HK-2 (cell line): ENCODE measurements around the gene GSTK1.
"Not testable (repeated sequence)": the region's sequence is repeated elsewhere in the genome, so short reads cannot be mapped to it uniquely, and the experiment has no call there.

Experiments used
- DNase-seq: peaks from one replicate; pipeline ENCODE4 v3.0.0-alpha.2; 2018; ENCODE audit not compliant: unreplicated experiment

GSTK1 gene

GRCh38 chr7:143263266-143264195 lies at the start of gene GSTK1:
Gene GSTK1 (plus strand): TSS chr7:143263441. CDS start chr7:143263514, 73 bp downstream.
- peak; percentile 77 for DNase-seq

GRCh38 chr7:143213478-143213877 lies 49.8 kb upstream of the GSTK1 start:
- DNase-seq, result not testable (repeated sequence)

GRCh38 chr7:143214789-143215679 lies 48.2 kb upstream of the GSTK1 start:
- DNase-seq, result peak; percentile 45

DNA sequence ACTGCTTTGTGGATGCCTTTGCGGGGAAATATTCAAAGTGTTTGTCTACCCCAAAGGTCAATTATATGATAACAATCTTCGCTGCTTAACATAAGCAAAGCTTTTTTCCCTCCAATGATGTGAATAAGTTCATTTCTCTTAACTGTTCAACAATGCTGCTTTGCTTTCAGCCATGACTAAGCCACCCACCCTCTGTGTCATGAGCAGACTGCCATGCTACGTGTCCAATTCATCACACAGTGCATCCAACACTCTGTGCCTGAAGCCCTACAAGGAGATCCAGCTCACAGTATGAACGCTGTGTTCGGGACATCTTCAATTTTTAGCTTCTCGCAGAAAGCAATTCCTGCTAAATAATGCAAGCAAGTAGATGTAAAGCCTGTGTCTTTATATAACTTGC lies 47.1 kb upstream of the GSTK1 start:
- DNase-seq, result no peak

DNA sequence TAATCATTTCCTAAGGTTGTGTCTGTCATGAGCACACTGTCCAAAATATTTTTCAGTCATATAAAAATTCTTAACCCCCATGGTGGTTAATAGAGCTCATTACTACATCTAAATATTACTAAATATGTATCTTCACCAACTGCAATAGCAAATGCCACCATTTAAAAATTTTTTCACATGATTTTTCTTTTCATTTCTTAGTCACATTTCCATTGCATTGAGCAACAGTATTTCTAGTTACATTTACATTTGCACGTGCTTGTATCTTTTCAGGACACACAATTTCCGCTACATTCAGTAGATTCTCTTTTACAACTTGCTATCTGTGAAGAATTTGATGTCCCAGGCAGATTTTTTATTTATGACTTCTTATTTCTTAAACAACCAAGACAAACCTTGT lies 46.6 kb upstream of the GSTK1 start:
- no peak for DNase-seq

- no peak for DNase-seq
These were observed 45.4 kb upstream of the GSTK1 start for GRCh38 chr7:143217806-143218205.

GRCh38 chr7:143221286-143221685 lies 42.0 kb upstream of the GSTK1 start:
- DNase-seq, result no peak

DNA sequence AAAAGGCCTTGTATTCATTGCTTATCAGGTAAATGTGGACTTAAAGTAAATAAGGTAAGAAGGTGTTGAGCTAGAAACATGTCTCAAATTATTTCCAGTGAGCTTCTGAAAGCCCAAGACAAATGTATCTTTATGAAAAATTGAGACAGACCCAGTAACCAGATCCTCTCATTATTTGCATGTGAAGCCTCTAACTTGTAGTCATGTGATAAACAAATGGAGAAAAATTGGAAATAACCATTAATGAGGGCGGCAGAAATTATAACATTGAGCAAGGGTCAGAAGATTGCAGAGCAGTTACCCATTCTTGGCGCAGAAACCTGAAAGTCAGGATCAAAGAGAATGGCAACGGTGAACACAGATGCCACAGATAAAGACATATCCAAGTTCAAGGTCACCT lies 41.5 kb upstream of the GSTK1 start, which contains the start of gene TAS2R40:
TSS of gene TAS2R40 (plus strand) at position 301 of the 400 bp plus-strand sequence. CDS start at position 343, 42 bp downstream.
- no peak for DNase-seq

DNA sequence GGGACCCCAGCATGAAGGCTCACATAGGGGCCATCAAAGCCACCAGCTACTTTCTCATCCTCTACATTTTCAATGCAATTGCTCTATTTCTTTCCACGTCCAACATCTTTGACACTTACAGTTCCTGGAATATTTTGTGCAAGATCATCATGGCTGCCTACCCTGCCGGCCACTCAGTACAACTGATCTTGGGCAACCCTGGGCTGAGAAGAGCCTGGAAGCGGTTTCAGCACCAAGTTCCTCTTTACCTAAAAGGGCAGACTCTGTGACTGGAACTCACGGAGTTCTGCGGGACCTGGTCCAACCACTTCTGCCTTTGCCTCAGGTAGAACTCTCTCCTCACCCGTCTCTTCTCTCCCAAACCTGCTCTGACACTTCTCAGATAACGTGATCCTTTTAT lies 40.5 kb upstream of the GSTK1 start:
- no peak for DNase-seq

- no peak for DNase-seq
These were observed 39.5 kb upstream of the GSTK1 start for GRCh38 chr7:143223784-143224183.

- no peak for DNase-seq
These were observed 38.2 kb upstream of the GSTK1 start for GRCh38 chr7:143225047-143225446.

GRCh38 chr7:143227806-143228205 lies 35.4 kb upstream of the GSTK1 start:
- DNase-seq, result no peak

DNA sequence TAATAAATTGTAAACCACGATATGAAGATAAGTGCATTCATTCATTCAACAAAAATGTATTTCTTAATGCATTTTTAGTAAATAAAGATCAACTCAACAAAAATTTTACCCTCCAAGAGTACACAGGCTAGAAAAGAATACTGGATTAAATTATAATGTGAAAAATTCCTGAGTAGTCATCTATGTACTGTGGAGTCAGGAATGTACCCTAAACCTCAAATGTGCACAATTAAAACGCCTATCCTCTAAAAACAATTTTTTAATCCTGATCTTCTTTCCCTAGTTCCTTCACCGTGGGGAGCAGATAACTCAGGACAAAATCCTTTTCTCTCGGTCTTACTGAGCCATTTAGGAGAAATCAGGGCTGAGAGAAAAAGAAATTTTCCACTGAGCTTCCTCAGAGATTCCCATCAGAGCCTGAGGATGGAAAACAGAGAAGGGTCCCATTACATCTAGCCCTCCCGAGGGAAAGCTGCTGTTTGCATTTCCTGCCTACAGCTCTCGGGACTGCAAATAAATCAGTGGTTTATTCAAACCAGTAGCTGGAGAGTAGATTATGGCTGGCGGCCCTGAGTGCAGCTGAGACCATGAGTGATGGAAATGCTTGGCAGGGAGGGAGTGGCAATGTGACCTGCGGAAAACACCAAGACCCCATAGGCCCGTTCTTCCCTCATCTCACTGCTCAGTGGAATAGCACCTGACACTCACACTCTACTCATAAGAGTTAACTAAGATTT lies 34.0 kb upstream of the GSTK1 start:
- no peak for DNase-seq

- no peak for DNase-seq
These were observed 32.4 kb upstream of the GSTK1 start for GRCh38 chr7:143230602-143231457.

DNA sequence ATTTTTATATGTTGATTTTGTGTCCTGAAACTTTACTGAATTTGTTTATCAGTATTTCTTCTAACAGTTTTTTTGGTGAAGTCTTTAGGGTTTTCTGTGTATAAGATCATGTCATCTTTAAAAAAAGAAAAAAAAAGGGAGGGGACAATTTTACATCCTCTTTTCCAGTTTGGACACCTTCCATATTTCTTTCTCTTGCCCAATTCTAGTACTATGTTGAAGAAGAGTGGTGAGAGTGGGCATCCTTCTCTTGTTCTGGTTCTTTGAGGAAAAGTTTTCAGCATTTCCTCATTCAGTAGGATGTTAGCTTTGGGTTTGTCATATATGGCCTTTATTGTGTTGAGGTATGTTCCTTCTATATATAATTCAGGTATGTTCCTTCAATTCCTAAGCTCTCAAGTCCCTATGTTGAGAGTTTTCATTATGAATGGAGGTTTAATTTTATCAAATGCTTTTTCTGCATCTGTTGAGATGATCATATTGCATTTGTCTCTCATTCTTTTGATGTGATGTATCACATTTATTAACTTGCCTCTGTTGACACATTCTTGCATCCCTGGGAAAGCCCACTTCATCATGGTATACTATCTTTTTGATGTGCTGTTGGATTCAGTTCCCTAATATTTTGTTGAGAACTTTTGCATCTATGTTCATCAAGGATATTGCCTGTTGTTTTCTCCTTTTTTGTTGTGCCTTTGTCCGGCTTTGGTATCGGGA lies 29.3 kb upstream of the GSTK1 start:
- no peak for DNase-seq

GRCh38 chr7:143234533-143234875 lies 28.7 kb upstream of the GSTK1 start:
- no peak for DNase-seq

DNA sequence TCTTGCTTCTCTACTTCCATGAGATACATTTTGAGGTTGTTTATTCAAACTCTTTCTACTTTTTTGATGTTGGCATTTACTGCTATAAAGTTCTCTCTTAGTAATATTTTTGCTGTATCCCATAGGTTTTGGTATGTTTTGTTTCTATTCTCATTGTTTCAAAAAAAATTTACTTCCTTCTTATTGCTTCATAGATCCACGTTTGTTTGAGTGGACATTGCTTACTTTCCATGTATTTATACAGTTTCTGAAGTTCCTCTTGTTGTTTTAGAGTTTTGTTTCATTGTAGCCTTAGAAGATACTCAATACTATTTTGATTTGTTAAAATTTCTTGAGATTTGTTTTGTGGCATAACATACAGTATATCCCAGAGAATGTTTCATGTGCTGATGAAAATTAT lies 27.7 kb upstream of the GSTK1 start:
- no peak for DNase-seq

DNA sequence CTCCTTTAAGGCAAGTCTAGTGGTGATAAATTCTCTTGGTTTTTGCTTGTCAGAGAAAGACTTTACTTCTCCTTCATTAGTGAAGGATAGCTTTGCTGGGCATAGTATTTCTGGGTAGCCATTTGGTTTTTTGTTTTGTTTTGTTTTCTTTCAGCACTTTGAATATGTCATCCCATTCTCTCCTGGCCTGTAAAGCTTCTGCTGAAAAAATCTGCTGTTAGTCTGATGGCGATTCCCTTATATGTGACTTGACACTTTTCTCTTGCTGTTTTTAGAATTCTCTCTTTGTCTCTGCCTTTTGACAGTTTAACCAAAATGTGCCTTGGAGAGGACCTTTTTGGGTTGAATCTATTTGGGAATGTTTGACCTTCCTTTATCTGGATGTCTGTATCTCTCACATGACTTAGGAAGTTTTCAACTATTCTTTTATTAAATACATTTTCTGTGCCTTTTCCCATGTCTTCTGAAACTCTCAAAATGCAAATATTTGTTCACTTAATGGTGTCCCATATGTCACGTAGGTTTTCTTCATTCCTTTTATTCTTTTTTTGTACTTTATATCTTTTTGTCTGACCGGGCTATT lies 26.7 kb upstream of the GSTK1 start:
- DNase-seq, result no peak

- DNase-seq, result no peak
These were observed 25.9 kb upstream of the GSTK1 start for GRCh38 chr7:143237366-143237765.
